ENCODE results near the gene PKLR.
"Not testable (repeated sequence)": the region's sequence is repeated elsewhere in the genome, so short reads cannot be mapped to it uniquely, and the experiment has no call there.

PKLR gene

DNA sequence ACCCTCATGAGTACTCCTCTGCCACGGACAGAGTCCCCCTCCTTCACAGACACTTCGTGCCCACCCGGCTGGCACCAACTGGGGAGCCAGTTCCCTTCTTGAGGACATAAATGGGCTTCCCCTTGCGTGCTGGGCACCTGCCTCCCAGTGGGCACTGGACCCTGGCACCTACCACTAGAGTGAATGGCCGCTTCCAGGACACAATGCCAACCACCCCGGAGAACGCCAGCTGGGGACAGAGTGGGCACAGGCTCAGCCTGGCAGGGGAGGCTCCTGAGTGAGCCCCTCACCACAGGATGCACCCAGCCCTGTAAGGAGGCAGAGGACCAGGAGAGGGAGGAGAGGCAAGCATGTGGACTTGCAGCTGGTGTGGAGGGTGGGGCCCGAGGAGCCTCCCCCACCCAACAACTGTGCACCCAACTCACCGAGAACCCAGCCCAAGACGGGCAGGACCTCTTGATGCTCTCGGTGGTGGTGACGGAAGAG lies 47.0 kb downstream of the PKLR start:
- no peak for DNase-seq

DNA sequence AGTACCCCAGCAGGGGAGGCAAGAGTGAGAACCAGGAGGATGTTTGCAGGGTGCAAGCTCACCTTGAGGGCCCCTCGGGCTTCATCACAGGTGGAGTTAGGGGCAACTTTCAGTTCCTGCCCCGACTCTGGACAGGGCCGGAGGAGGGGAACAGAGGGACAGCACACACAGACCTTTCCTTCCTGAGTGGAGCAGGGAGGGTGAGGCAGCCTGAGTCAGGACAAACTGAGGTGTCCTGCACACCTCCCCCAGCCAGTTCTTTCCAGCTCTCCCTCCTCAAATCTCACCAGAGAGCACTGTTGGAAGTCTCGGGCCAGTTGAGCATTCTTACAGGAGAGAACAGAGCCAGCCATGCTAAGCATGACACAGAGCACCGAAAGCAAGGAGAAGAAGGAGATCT lies 47.4 kb downstream of the PKLR start:
- no peak for DNase-seq

DNA sequence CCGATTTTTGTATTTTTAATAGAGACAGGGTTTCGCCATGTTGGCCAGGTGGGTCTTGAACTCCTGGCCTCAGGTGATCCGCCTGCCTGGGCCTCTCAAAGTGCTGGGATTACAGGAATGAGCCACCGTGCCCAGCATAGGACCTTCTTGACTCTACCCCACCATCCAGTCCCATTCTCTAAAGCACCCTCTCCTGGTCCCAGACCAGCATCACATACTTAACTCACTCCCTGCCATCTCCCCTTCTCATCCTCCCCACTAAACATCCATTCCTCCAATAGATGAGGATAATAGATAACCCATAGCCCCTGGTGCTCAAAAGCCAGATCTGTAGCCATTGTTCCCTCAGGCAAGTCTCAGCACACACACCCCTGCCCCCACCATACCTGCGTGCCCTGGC lies 48.0 kb downstream of the PKLR start:
- no peak for DNase-seq

DNA sequence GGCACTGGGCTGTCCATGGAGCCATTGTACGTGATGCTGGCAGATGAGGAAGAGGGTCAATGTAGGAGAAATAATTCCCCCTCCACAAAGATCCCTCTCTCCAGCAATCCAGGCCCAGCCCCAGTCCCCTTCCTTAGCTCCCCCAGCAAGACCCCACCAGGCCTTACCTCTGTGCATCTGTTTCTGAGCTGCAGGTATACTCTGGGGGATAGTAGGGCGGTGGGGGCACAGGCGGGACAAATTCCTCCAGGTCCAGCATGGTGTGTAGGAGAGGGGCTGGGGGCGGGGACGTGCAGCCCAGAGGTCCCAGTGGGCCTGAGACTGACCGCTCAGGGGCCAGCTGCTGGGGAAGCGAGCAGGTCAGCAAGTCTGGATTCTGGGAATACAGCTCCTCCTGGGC lies 49.7 kb downstream of the PKLR start:
- DNase-seq, result no peak

DNA sequence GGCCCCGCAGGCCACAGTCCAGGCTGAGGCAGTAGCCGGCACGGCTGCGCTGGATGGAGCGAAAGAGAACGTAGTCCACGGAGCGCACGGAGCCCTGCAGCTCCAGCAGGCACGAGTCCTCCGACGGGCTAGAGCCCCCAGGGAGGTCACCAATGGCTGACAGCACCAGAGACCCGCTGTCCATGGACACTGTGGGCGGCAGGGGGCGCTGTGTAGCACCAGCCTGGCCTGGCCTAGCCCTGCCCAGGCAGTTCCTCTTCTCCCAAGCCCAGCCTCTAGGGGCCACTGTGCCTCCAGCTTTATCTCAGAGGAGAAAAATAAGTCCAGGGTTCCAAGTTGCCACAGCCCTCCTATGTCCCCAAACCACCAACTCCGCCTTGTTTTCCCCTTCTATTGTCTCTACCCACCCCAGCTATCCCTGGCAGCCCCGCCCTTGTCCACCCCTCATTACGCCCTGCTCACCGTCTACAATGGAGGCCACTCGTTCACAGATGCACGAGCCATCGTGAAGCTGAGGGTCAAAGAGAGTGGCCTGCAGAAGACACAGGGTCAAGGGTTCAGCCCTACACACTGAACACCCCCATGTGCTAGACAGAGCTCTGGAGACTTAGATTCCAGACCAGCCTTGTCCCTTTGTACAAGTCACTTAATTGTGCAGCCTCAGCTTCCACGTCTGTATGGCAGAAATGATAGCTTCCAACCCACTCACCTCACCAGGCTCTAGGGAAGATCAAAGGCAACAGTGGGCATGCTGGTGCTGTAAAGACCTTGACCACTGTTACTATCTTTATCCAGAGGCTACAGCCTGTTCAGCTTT lies 50.4 kb downstream of the PKLR start:
- peak; percentile 98 for DNase-seq

DNA sequence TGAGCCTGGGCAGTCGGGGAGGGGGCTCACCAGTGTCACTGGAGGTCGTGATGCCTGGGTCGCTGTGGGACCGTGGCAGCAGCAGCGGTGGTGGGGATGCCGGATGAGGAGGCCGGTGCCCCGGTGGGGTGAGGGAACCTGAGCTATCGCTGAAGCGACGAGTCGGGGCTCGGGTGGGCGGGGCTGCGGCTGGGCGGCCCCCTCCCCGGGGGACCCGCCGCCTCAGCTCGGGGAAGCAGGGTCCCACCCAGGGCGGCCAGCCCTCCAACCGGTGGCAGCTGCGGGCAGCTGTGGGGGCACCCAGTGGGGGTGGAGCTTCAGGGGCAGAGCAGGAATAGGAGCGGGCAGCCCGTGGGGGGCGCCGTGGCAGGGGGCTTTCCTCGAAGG lies 51.0 kb downstream of the PKLR start:
- DNase-seq, result no peak

DNA sequence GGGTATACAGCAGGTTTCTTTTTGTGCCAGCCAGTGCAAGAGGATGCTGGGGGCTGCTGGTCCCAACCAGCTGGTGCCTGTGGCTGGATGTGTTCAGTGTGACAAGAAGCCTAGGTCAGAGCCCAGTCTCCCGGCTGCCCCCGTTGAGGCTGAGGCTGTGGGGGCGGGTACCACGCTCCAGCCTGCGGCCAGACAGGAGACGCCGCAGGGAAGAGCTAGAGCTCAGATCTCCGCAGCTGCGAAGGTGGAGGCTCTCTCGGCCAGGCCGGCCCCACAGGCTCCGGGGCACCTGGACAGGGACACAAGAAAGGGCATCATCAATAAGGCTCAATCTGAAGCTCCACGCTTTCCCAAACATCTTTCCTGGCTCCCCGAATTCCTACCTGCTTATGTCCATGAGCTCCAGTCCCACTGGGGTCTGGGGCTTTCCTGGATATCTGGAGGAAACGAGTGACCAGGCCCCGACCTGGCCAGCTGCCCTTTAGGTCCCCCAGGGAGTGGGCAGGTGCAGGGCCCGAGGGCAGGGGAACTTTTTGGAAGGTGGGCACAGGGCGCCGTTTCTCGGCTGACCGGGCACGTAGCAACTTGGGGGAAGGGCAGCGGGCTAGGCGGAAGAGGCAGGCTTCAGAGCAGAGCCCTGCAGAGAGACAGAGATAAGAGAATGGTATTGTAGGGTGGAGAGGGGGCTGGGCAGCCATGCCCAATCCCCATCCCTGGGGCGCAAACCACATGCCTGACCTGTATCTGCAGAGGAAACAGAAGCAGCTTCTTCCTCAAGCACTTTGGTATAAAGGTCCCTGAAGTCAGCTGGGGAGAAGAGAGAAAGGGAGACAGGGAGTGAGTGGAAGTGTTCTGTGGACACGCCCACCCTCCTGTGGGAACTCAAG lies 53.3 kb downstream of the PKLR start:
- DNase-seq, result no peak

DNA sequence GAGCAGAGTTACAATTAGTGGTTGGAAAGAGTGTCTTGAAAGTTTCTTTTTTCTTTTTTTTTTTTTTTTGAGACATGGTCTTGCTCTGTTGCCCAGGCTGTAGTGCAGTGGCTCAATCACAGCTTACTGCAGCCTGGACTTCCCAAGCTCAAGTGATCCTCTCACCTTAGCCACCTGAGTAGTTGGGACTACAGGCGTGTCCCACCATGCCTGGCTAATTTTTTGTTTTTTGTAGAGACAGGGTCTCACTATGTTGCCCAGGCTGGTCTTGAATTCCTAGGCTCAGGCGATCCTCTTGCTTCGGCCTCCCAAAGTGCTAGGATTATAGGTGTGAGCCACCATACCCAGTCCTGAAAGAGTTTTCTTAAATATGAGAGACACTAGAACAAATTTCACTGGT lies 54.4 kb downstream of the PKLR start:
- DNase-seq, result not testable (repeated sequence)

DNA sequence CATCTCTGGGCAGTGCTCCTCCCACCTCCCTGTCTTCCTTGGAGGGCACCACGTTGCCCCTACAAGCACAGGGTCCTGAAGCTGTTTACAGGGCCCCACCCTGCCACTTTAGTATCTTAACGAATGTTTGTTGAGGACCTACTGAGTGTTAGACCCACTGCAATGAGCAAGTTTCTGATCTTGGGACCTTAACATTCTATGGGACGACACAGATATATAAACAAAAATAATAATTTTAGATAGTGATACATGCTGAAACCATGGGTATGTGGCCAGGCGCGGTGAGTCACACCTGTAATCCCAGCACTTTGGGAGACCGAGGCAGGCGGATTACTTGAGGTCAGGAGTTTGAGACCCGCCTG lies 56.1 kb downstream of the PKLR start:
- DNase-seq, result no peak

DNA sequence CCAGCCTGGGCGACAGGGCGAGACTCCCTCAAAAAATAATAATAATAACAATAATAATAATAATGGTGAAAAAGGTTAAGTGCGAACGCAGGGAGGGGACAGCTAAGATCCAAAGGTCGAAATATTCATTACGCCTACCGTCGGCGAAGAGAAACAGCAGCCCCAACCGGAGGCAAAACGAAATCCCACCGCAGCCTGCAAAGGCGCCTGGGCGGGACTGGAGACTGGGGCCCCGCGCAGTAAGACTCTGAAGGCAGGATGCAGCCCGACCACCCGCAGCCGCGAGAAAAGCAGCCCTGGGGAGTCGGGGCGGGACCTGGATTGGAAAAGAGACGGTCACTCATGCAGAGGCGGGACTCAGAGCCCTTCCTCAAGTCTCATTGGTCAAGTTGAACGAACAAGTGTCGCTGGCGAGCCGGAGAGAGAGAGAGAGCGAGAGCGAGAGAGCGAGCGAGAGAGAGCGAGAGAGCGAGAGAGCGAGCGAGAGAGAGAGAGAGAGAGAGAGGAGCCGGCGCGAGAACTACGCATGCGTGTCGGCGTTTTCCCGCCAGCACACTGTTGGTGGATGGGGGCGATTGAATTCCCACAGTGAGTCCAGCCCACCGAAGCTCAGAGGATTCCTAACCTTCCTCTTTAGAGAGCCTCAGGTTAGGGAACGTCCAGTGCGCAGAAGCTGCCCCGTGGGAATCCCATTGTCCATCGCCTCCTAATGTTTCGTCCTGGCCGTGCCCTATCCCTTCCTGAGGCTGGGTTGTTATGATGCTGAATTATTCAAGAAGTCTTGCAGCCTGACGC lies 56.7 kb downstream of the PKLR start:
- DNase-seq, result peak; percentile 100

DNA sequence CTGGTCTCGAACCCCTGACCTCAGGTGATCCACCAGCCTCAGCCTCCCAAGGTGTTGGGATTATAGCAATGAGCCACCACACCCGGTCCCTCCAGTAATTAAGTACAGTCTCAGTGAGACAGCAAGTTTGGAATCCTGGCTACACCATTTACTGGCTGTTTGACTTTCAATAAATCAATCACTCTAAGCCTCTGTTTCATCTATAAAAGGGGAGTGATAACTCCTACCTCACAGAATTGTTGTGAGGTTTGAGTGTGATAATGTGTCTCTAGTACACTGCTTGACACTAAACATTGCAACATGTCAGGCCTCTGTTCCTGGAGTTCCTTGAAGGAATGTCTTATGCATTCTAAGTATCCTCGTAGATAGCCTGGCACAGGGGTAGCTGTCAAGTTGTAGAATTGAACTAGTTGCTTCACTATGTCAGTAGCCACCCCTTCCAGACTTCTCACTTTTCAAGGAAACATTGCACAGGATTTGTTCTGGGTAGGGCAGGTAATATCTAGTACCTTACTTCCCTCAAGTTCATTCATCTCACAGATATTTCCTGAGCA lies 58.4 kb downstream of the PKLR start:
- DNase-seq, result no peak

DNA sequence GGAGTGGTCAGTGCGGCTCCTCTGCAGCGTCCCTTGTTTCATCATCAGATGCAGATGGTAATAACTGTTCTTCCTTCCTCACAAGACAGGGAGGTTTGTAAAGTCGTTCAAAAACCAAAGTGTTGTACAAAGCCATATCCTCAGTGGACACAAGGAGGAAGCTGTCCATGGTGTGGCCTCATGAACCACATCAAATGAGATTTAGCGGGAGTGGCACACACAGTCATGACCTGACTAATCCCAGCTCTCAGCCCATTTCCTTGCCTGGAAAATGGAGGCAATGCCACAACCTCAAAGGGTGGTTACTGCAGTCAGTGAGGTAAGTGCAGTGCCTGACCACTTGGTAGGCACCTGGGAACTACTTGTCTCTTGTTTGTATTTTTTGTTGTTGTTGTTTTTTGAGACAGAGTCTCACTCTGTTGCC lies 59.4 kb downstream of the PKLR start:
- DNase-seq, result no peak

DNA sequence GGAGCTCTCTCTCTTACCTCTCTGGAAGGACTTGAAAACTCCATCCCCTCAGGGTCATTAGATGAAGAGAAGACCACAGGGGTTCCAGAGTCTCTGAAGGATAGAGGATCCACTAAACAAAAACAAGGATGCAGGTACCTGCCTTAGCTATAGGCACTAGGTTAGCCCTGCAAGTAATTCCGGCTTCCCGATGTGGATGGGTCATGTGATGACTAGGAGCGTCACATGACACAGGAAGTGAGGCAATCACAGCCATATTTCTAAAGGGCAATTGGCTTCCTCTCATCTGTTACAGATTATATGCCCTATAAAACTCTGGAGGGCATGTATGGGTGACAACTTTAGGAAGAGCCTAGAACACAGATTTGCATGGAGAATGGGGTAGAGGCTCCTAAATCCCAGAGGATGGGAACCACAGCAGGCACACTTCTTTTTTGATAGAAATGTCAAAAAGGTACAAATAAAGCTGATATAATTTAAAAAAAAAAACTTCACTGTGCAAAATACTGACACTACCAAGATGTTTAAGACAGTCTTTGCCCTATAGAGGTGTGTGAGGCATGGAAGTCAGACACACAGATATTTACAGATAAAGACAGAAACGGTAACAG lies 60.1 kb downstream of the PKLR start:
- DNase-seq, result peak; percentile 96

All from NCI-H345 (cell line).